Activated T-helper 2 cell treated with anti-CD3 and anti-CD28 coated beads, Interferon-gamma antibody, Interleukin-2, Interleukin-4, amounts not matched to agents 10 μg/mL and 5 μg/mL and 100 μg/mL, durations not matched to agents 14 hours and 24 hours and 36 hours (primary cell): ENCODE results near the gene OST4. TPM values are rescaled to one million over a fixed set of nuclear protein-coding genes. Genes with fewer than 3 reads are reported as not detected.
A peak's percentile ranks its signal among the peaks of the same experiment; 100 is the strongest.

Experiments
- DNase-seq: peaks from one replicate; pipeline ENCODE4 v3.0.0; 2021; ENCODE audit warnings: low spot score
- H3K27ac Mint-ChIP-seq: one replicate; pipeline ENCODE4 v1.8.0; 2021; ENCODE audit warnings: mixed read lengths
- H3K27me3 Mint-ChIP-seq: one replicate; pipeline ENCODE4 v1.8.0; 2021; ENCODE audit warnings: low read depth, mixed read lengths
- H3K36me3 Mint-ChIP-seq: one replicate; pipeline ENCODE4 v1.8.0; 2021; ENCODE audit warnings: low read depth, mixed read lengths
- H3K4me1 Mint-ChIP-seq: one replicate; pipeline ENCODE4 v1.8.0; 2021; ENCODE audit warnings: low read depth, mixed read lengths
- H3K4me3 Mint-ChIP-seq: one replicate; pipeline ENCODE4 v1.8.0; 2021; ENCODE audit warnings: low read depth, mild to moderate bottlenecking, moderate library complexity, mixed read lengths
- H3K9me3 Mint-ChIP-seq: one replicate; pipeline ENCODE4 v1.8.0; 2021; ENCODE audit warnings: mixed read lengths
- intact Hi-C: fragments of 100-400 bp; cut with micrococcal nuclease; formaldehyde crosslinking; loops from one replicate; pipeline ENCODE4 v1.15.1; 2023
- total RNA-seq: library from RNA; stranded (reverse); gene quantifications from 2 replicates; pipeline ENCODE4 v1.2.3, GENCODE V29; 2022

Gene OST4
- total RNA-seq, 1 donor from 2014 or later, result 341 TPM

DNA sequence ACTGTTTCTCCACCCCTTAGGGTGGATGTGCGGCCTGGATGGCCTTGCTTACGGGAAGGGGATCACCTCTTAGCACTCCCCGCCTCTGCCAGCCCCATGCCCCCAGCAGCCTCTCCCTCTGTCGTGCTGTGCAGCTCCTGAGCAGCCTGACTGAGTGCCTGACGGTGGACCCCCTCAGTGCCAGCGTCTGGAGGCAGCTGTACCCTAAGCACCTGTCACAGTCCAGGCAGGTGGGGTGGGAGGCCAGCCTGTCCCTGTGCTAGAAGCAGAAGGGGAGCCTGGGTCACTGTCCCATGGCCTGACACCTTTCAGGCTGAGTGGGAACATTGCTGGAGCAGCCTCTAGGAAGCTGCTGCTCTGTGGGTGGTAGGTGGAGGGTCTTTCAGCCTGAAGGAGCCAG, 33.4 kb downstream of the OST4 start:
- Mint-ChIP-seq H3K27me3 (no peaks in the 10 kb centered on the region), H3K9me3 (no peaks in the 10 kb centered on the region), H3K36me3 (peaks cover 88% of the 10 kb centered on the region), H3K4me3 (no peak overlapping the region), H3K4me1 (peaks cover 13% of the 10 kb centered on the region), H3K27ac (no peak overlapping the region)
- intact Hi-C loops, result no loop called here
- no peak for DNase-seq

DNA sequence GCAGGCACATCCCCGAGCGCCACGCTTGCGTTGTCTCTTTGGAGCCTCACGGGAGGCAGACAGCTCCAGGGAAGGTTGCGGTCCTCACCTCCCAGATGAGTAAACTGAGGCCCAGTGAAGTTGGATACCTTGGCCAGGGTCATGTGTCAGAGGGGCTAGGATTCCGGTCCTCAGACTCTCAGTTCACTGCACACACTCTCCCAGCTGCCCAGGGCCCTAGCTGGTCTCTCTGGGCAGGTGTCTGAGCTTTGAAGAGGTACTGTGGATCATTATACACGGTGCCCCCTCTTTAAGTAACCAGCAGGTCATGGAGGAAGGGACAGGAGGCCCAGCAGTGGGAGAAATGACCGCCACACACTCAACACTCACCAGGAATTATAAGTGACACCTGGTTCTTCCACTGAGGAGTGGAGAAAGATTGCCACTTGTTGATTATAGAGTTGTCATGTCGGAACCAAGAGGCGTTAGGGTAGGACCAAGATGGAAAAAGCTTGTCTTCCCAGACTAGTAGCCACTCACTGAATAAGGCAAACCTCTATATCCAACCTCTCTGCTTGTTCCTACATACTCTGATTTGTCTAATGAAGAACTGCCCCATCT, 38.1 kb downstream of the OST4 start:
- H3K4me3 Mint-ChIP-seq, result peak overlapping the region; percentile 95
- intact Hi-C loops, result no loop called here
- H3K4me1 Mint-ChIP-seq, result peaks cover 31% of the 10 kb centered on the region

DNA sequence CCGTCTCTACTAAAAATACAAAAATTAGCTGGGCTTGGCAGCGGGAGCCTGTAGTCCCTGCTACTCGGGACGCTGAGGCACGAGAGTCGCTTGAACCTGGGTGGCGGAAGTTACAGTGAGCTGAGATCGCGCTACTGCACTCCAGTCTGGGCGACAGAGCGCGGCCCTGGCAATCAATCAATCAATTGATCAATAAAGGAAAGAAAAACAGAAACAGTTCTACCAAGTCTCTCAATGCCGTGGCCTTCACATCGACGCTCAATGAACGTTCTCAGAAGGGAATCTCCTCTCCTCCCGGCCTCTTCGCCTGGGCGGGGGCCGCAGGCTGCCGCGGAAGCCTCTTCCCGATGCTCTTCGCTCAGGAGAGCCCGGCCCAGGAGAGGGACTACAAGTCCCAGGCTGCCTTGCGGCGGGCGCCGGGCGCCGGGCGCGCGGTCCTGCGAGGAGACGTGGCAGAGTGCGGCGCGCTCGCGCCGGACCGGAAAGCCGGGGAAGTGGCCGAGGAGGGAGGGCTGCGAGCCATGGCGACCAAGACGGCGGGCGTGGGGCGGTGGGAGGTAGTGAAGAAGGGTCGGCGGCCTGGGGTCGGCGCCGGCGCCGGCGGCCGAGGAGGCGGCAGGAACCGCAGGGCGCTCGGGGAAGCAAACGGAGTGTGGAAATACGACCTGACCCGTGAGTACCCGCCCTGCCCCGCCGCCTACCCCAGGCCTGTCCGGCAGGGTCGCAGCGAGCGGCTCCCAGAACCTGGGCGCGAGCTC, 38.8 kb downstream of the OST4 start, which contains the start of gene TMEM214:
TSS of gene TMEM214 (plus strand) at position 471 of the 758 bp plus-strand sequence. CDS start at position 522, 51 bp downstream.
- Mint-ChIP-seq H3K27ac (peak within 1 kb of the TSS; percentile 87), H3K36me3 (peaks cover 70% of the 10 kb centered on the region), H3K4me1 (peaks cover 31% of the 10 kb centered on the region), H3K9me3 (no peaks in the 10 kb centered on the region), H3K27me3 (no peaks in the 10 kb centered on the region), H3K4me3 (peak within 1 kb of the TSS; percentile 95)
- peak; percentile 78 for DNase-seq
- intact Hi-C loops, result loop anchor here (1.0 kb wide), 2 partner anchors 18 to 49 kb away; no protein-coding TSS in a partner anchor

More for the DNA sequence above, 38.1 kb downstream of the OST4 start:
- no peaks in the 10 kb centered on the region for H3K9me3 Mint-ChIP-seq
- peaks cover 72% of the 10 kb centered on the region for H3K36me3 Mint-ChIP-seq
- H3K27ac Mint-ChIP-seq, result peak overlapping the region; percentile 82
- no peak for DNase-seq
- no peaks in the 10 kb centered on the region for H3K27me3 Mint-ChIP-seq

DNA sequence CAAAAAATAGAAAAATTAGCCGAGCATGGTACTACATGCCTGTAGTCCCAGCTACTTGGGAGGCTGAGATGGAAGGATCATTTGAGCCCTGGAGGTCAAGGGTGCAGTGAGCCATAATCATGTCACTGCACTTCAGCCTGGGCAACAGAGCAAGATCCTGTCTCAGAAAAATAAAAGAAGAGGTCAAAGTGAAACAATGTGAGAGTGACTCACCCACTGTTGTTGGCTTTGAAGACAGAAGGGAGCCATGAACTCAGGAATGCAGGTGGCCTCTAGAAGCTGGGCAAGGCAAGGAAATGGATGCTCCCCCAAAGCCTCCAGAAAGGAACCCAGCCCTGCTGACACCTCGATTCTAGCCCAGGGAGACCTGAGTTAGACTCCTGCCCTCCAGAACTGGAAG, 42.4 kb downstream of the OST4 start:
- no peaks in the 10 kb centered on the region for H3K27me3 Mint-ChIP-seq
- no peak for DNase-seq
- no peak overlapping the region for H3K27ac Mint-ChIP-seq
- H3K4me1 Mint-ChIP-seq, result peaks cover 27% of the 10 kb centered on the region
- intact Hi-C loops, result no loop called here
- H3K4me3 Mint-ChIP-seq, result no peak overlapping the region
- no peaks in the 10 kb centered on the region for H3K9me3 Mint-ChIP-seq
- peaks cover 44% of the 10 kb centered on the region for H3K36me3 Mint-ChIP-seq

DNA sequence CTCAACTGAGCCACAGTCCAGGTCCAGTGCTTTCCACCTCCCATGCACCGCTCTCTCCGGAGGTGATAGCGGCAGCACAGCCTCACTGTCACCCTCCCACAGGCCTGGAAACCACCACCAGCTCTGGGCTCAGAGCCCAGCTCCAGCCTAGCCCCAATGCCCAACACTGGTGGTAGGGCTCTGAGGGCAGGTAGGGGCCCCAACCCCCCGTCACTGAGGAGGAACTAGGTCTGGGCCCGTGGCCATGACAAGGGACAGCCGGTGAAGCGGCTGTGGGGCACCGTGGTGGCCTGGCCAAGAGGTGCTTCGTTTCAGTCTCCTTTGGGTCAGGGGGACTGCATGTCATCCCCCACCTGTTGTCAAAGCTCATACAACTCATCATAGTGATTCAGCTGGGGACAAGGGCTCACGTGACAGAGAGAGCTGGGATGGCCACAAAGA, 44.2 kb downstream of the OST4 start:
- peaks cover 32% of the 10 kb centered on the region for H3K36me3 Mint-ChIP-seq
- intact Hi-C loops, result no loop called here
- H3K27ac Mint-ChIP-seq, result no peak overlapping the region
- no peak overlapping the region for H3K4me3 Mint-ChIP-seq
- DNase-seq, result no peak
- H3K4me1 Mint-ChIP-seq, result peaks cover 20% of the 10 kb centered on the region
- no peaks in the 10 kb centered on the region for H3K27me3 Mint-ChIP-seq
- H3K9me3 Mint-ChIP-seq, result no peaks in the 10 kb centered on the region

DNA sequence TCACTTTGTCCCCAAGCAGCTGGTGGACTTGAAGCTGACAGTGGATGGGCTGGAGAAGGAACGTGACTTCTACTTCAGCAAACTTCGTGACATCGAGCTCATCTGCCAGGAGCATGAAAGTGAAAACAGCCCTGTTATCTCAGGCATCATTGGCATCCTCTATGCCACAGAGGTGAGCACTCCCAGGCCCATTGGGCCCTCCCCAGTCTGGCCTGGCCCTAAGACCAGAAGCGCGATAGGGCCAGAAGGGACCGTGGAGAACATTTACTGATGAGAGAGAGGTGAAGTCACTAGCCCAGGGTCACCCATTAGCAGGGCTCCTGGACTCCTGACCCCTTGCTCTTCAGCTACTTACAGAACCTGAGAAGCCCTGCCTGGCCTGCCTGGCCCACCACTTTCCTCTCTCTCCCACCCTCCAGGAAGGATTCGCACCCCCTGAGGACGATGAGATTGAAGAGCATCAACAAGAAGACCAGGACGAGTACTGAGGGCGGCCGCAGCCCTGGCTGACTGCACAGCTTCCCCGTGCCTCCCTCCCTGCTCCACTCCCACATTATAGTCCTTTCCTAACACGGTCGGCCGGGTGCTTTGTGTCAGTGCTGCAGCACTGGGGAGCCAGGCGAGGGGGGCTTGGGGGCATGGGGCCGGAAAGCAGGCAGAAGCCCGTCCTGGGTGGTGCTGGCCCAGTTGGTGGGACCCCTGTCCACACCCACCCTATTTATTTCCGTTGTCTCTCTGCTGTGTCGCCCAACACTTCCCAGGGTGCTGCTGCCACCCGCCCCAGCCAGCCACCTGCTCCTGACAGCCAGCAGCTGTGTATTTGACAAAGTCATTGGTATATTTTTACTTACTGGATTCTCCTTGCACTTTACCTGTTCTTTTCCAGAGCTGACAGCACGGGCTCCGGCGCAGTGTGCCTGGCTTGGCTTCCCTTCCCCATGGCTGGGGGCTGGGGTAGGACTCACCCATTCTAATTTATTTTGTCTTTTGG, 45.3 kb downstream of the OST4 start:
- Mint-ChIP-seq H3K4me1 (peaks cover 12% of the 10 kb centered on the region), H3K4me3 (no peak overlapping the region), H3K27ac (no peak overlapping the region), H3K36me3 (peaks cover 24% of the 10 kb centered on the region), H3K9me3 (no peaks in the 10 kb centered on the region), H3K27me3 (no peaks in the 10 kb centered on the region)
- DNase-seq, result no peak
- intact Hi-C loops, result no loop called here

DNA sequence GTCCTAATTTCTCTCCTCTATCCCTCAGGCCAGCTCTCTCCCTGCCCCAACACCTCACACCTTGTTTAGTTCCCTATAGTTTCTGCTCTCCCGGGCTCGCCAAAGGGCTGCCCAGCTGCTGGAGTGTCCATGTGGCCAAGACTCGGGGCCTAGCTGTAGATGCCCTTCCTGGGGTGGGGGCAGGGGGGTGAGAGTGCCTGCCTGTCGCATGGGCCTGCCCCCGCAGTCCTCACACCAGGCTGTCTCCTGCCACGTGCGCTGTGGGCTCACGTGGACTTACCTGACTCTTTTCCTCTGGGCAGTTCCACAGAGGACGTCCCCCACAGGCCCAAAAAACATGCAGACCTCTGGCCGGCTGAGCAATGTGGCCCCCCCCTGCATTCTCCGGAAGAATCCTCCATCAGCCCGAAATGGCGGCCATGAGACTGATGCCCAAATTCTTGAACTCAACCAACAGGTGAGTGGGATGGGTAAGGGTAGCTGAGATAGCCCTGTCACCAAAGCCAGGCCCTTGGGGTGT, 46.1 kb downstream of the OST4 start:
- H3K36me3 Mint-ChIP-seq, result peaks cover 20% of the 10 kb centered on the region
- no peak overlapping the region for H3K27ac Mint-ChIP-seq
- no peak for DNase-seq
- intact Hi-C loops, result no loop called here
- no peaks in the 10 kb centered on the region for H3K27me3 Mint-ChIP-seq
- no peaks in the 10 kb centered on the region for H3K9me3 Mint-ChIP-seq
- H3K4me3 Mint-ChIP-seq, result no peak overlapping the region
- H3K4me1 Mint-ChIP-seq, result peaks cover 10% of the 10 kb centered on the region

DNA sequence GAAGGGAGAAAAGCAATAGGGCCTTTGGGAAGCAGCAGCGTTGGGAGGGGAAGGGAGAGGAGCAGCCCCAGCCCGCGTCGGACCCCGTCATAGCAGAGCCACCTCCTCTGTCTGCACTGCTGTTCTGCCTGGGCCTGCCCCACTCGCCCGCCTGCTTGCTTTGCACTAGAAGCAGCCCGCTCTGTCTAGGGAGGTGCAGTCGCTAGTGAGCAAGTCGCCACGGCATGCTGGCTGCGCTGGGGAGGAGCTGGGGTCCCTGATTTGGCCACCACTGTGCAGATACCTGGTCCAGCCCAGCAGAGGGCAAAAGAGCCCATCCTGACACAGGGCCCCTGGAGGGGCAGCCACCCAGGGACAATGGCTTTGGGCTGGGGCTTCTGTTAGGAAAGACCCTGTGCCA, 46.6 kb downstream of the OST4 start:
- H3K36me3 Mint-ChIP-seq, result peaks cover 19% of the 10 kb centered on the region
- no peak for DNase-seq
- H3K27ac Mint-ChIP-seq, result no peak overlapping the region
- intact Hi-C loops, result no loop called here
- peaks cover 8% of the 10 kb centered on the region for H3K4me1 Mint-ChIP-seq
- no peaks in the 10 kb centered on the region for H3K9me3 Mint-ChIP-seq
- H3K4me3 Mint-ChIP-seq, result no peak overlapping the region
- no peaks in the 10 kb centered on the region for H3K27me3 Mint-ChIP-seq

DNA sequence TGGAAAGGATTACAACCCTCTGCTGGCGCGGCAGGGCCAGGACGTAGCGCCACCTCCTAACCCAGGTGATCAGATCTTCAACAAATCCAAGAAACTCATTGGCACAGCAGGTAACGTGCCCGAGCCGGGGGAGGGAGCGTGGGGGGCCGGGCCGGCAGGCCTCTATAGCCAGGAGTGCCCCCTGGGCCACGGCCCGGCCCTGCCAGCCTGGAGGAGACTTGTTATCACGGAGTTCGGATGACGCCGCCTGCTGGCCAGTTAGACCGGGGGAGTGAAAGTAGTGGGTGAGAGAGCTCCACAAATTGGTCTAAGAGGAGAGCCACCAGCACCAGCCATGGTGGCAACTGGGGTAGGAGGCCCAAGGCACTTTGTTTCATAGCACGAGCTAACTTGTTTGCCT, 47.3 kb downstream of the OST4 start:
- intact Hi-C loops, result no loop called here
- Mint-ChIP-seq H3K27me3 (no peaks in the 10 kb centered on the region), H3K4me1 (peaks cover 2% of the 10 kb centered on the region), H3K4me3 (no peak overlapping the region), H3K27ac (no peak overlapping the region), H3K9me3 (no peaks in the 10 kb centered on the region), H3K36me3 (peaks cover 13% of the 10 kb centered on the region)
- DNase-seq, result no peak

DNA sequence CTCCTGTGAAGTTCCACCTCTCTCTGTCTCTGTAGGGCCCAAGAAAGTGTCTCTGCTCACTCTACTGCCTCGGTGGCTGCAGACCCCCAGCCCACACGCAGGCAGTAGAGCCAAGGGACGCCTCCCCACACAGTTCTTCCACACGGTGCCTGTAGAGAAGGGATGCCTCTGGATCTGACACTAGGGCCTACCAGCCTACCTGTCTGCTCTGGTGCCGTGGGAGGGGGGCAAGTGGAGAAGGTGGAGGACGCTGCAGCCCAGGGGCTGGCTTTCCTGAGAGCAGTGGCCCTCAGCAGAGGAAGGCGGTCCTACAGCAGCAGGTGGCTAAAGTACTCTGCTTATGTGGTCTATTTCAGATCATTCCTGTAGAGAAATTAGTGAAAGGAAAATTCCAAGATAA, 47.7 kb downstream of the OST4 start:
- Mint-ChIP-seq H3K9me3 (no peaks in the 10 kb centered on the region), H3K36me3 (peaks cover 9% of the 10 kb centered on the region), H3K27ac (no peak overlapping the region), H3K27me3 (no peaks in the 10 kb centered on the region), H3K4me3 (no peak overlapping the region), H3K4me1 (peaks cover 2% of the 10 kb centered on the region)
- intact Hi-C loops, result no loop called here
- DNase-seq, result no peak

DNA sequence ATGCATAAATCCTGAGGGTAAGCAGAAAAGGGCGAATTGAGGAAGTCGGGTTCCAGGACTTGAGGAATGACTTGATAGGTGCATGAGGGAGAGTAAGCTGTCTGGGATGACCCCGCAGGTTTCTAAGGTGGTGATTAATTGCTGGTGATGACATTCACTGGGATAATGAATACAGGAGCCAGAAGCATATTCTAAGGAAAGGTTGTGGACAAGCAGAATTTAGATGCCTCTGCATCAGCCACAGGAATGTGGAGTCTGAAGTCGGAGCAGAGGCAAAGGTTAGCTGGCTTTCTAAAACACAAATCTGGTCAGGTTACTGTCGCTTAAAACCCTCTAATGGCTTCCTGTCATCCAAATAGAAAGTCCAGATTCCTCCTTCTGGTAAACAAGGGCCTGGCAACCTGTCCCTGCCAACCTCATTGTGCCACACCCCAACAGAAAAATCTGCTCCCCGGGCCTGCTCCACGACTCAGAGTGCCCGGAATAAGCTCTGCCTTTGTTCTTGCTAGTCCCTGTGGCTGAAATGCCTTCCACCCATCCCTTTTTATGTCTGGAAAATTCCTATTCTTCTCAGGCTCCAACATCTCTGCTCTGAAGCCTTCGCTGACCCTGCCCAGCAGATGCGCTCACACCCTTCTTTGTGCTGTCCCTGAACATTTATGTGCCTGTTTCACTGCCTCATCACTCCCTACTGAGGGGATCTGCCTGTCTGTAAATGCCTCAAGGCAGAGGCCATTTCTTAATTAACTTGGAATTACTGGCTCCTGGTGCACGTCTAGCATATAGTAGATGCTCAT, 50.0 kb downstream of the OST4 start:
- no peaks in the 10 kb centered on the region for H3K4me1 Mint-ChIP-seq
- no peaks in the 10 kb centered on the region for H3K9me3 Mint-ChIP-seq
- H3K36me3 Mint-ChIP-seq, result no peaks in the 10 kb centered on the region

More for the DNA sequence above, 50.0 kb downstream of the OST4 start:
- intact Hi-C loops, result no loop called here
- H3K4me3 Mint-ChIP-seq, result no peak overlapping the region
- H3K27me3 Mint-ChIP-seq, result no peaks in the 10 kb centered on the region
- H3K27ac Mint-ChIP-seq, result no peak overlapping the region
- no peak for DNase-seq
